Left hindlimb (tissue), 1 donor: Measurements from ENCODE around the gene PLA2G2E.
"Not testable (repeated sequence)": the region's sequence is repeated elsewhere in the genome, so short reads cannot be mapped to it uniquely, and the experiment has no call there.

Experiments
- DNase-seq: peaks from one replicate; pipeline ENCODE4 v3.0.0-alpha.2; 2018

Gene PLA2G2E

DNA sequence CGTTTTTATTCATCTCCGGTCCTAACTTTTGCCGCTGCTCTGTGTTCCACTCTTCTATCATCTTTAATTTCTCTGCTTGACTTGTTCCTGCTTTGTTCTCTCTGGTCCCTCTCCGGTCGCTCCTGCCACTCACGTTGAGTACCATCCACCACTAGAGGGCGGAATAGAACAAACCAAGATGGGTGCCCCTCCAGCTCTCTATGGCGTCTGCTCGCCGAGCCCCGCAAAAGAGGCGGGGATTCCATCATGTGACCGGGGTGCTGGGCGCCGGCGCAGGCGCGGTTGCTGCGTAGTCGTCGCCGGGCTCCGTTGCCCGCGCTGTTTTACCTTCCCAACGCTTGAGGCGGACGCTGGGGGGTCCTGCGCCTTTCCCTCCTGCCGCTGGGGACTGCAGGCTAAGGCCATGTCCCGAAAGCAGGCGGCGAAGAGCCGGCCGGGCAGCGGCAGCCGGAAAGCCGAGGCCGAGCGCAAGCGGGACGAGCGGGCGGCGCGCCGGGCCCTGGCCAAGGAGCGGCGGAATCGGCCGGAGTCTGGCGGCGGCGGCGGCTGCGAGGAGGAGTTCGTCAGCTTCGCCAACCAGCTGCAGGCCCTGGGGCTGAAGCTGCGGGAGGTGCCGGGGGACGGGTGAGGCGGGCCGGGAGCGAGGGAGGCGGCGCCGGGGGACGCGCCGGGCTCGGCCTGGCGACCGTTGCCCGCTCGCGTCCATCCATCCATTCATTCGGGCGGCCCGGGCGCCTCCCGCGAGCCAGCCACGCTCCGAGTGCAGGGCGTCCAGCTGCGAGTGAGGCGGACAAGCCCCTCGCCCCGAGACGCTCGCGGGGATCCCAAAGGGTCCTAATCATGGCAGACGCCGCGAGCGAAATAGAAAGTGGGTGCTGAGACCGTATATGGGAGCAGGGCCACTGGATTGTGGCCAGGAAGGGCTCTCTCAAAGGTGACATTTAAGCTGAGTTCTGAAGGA lies 41.0 kb downstream of the PLA2G2E start, which contains the start of gene OTUD3:
OTUD3 (plus strand) TSS at position 285 of the 961 bp plus-strand sequence; CDS start at position 404, 119 bp downstream.
- DNase-seq, result peak; percentile 96

DNA sequence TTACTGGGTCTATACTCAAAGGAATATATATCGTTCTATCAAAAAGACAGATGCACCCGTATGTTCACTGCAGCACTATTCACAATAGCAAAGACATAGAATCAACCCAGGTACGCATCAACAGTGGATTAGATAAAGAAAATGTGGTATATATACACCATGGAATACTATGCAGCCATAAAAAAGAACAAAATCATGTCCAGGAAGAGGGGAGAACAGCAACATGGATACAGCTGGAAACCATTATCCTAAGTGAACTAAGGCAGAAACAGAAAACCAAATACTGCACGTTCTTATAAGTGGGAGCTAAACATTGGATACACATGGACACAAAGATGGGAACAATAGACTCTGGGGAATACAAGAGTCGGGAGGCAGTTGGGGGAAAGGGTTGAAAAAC lies 42.6 kb downstream of the PLA2G2E start:
- not testable (repeated sequence) for DNase-seq

DNA sequence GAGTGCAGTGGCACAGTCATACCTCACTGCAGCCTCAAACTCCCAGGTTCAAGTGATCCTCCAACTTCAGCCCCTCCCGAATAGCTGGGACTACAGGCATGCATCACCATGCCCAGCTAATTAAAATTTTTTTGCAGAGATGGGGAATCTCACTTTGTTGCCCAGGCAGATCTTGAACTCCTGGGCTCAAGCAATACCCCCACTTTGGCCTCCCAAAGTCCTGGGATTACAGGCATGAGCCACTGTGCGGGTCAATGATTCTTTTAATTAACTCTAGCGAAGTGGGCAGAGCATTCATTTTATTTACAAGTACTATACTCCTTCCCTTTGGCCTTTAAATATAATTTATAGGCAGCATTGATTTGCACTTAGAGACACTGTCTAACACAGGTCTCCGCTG lies 43.8 kb downstream of the PLA2G2E start:
- DNase-seq, result no peak

DNA sequence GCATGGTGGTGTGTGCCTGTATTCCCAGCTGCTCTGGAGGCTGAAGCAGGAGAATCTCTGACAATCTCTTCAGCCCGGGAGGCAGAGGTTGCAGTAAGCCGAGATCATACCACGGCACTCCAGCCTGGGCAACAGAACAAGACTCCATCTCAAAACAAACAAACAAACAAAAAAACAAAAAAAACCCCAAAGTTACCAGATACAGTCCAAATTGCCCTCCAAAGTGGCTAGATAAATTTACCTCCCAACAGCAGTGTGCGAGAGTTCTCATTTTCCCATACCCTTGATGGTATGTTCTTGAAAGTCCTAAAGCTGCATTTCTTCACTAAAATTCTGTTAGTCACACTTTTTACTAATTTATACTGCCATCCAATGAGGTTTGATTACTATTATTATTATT lies 44.2 kb downstream of the PLA2G2E start:
- no peak for DNase-seq

DNA sequence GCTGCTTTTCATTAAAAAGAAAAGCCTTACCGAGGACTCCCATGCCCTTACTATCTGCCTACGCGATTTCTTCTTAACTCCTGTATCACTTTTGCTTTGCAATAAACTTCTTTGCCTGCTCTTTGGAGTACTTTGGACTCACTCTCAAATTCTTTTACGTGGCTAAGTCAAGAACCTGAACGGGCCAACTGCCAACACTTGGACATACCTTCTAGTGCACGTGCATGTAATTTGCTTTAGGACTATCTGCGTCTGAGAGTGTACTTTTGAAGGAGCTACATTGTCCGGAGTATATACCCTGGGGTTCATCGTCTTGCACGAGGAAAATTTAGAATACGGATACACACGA lies 44.8 kb downstream of the PLA2G2E start:
- DNase-seq, result no peak

DNA sequence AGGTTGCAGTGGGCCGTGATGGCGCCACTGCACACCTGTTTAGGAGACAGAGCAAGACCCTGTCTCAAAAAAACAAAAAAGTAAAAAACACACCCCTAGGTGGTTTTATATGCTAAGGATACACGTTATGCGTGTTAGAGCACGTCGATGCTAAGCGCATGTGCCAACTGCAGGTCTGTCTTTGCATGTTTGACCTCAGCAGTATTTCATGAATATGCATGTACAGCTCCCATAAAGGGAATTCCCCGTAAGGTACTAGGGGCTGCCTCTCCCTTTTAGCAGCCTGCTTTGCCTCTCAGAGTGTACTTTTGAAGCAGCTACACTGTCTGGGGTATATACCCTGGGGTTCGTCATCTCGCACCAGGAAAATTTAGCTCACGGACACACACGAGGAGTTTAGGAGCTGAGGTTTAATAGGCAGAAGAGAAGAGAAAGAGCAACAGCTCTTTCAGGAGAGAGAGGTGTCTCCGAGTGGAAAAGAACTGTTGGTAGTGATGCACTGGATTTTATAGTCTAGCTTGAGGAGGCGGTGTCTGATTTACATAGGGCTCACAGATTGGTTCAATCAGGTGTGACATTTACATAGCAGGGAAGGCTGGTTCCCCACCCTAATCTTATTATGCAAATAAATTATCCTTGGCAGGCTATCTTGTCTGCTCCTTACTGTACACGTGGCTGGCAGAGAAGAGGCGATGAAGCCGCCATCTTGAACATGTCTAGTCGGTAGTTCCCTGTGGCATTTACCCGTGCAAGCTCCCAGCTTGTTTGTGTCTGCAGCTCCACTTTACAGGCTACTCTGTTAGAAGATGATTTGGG lies 45.4 kb downstream of the PLA2G2E start:
- DNase-seq, result no peak

DNA sequence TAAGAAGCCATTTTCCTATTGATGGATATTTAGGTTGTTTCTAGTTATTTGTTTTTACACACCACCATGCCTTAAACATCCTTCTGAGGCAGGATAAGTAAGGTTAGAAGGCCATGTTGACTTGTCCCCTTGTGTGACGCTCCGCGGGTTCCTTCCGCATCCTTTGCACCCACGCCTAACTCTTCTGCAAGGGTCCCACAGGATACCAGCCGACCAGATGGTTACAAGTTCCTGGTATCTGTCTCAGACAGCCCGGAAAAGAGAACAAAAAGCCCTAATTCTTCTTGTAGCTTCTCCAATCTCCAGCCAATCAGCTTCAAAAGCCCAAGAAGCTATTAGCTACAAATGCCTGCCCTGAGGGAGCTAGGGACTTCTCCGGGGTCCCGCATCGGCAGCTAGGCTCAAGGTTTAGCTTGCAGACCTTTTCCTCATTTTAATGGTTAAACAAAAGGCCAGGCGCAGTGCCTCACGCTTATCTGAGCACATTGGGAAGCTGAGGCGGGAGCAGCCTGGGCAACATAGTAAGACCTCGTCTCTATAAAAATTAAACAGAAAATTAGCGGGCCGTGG lies 46.2 kb downstream of the PLA2G2E start:
- no peak for DNase-seq

DNA sequence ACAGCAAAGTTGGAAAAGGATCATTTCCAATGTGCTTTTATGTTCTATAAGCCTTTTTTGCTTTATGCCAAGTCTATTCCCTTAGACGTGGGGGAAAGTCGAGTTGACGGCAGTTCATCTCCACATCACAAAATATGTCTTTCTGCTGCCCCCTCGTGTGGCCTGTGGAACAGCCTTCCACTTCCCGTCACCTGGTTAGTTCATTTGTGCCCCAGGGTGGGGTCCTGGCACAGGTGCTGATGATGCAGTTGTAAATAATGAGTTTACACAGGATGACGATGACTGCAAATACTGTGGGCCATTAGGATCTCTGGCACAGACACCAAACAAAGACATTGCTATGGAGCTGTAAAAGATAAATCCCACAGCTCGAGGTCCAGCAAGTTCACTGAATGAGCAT lies 51.2 kb downstream of the PLA2G2E start:
- no peak for DNase-seq
